Right lobe of liver (tissue), 6 donors: ENCODE data around the gene ANO9. TPM values are rescaled to one million over a fixed set of nuclear protein-coding genes. Genes with fewer than 3 reads are reported as not detected.
"Not testable (repeated sequence)": the region's sequence is repeated elsewhere in the genome, so short reads cannot be mapped to it uniquely, and the experiment has no call there.

Experiments
- ATAC-seq, 4 donors: fragments of 200-7000 bp; cut with Tn5 transposase; one replicate each; pipeline ENCODE4 v1.9.1; 2020; ENCODE audit warnings: mild to moderate bottlenecking in 4 of 4, moderate library complexity in 4 of 4
- DNase-seq, 3 donors: peaks; one replicate each; pipeline ENCODE4 v3.0.0-alpha.2; 2020
- H3K27ac ChIP-seq, 3 donors: fragments of 200-600 bp; one replicate each; pipeline ENCODE4 v1.8.0; 2022
- H3K27me3 ChIP-seq, 2 donors: fragments of 200-600 bp; one replicate each; pipeline ENCODE4 v1.8.0; 2022
- H3K36me3 ChIP-seq, 4 donors: fragments of 200-600 bp; sonication (generic) in 1 of 4; one replicate each; pipeline versions ENCODE4 v1.5.1 to v1.8.0; 2017 to 2022; ENCODE audit warnings: control low read depth in 1 of 4
- H3K4me1 ChIP-seq, 4 donors: fragments of 200-600 bp; sonication (generic) in 1 of 4; one replicate each; pipeline versions ENCODE4 v1.5.1 to v1.8.0; 2017 to 2022; ENCODE audit warnings: control low read depth in 1 of 4
- H3K4me3 ChIP-seq, 3 donors: fragments of 200-600 bp; one replicate each; pipeline ENCODE4 v1.8.0; 2022
- H3K9me3 ChIP-seq, 4 donors: fragments of 200-600 bp; sonication (generic) in 1 of 4; one replicate each; pipeline versions ENCODE4 v1.5.1 to v1.8.0; 2017 to 2022; ENCODE audit warnings: control low read depth in 1 of 4
- POLR2A ChIP-seq: fragments of 450-650 bp; IDR thresholded peaks from one replicate; pipeline ENCODE4 v1.6.1; 2017; ENCODE audit warnings: antibody characterized with exemption, mild to moderate bottlenecking
- WGBS: methylation state at CpG from one replicate; pipeline ENCODE4 v1.1.6; 2018; ENCODE audit warnings: low coverage, low lambda C conversion rate; ENCODE audit not compliant: insufficient coverage; ENCODE audit errors: missing lambda C conversion rate; 5-methylcytosine and 5-hydroxymethylcytosine counted together
- intact Hi-C, 2 donors: fragments of 100-400 bp; cut with DNase I; formaldehyde crosslinking; loops; one replicate each; pipeline versions ENCODE4 v1.11.2 to v1.14.1; 2022
- total RNA-seq, 6 experiments: library from RNA; depleted of rRNA in 2 of 6; stranded (reverse); fragments of >200 nt in 2 of 6; fragmentation: NEBNext Ultra II Directional in 3 of 6; extraction: Animal tissue kit (Norgen Biotek cat#: 25700) in 3 of 6; gene quantifications; one replicate each; pipeline versions ENCODE4 v1.1.0 to v1.2.4, GENCODE V29; 2016 to 2023
- TF ChIP-seq, protein P1 (sequence below), 4 donors: fragments of 200-600 bp in 3 of 4; fragments of 450-650 bp in 1 of 4; IDR thresholded peaks; one replicate each; pipeline versions ENCODE4 v1.5.1 to v1.8.0; 2016 to 2022; ENCODE audit warnings: antibody characterized with exemption in 4 of 4, mild to moderate bottlenecking in 2 of 4
- donor health status: DM: no; HTN: yes; CAD: no.
- donor health status: DM: no; HTN: no; CAD: no.
- donor health status: DM: no; HTN: no; CAD: no.
- donor health status: DM: no; HTN: yes; CAD: no.
- donor health status: DM: no; HTN: yes; CAD: no.

ANO9 gene
- total RNA-seq, 6 experiments from 2014 or later, result 0.09 to 1.0 (median 0.28) TPM; not detected in 1

DNA sequence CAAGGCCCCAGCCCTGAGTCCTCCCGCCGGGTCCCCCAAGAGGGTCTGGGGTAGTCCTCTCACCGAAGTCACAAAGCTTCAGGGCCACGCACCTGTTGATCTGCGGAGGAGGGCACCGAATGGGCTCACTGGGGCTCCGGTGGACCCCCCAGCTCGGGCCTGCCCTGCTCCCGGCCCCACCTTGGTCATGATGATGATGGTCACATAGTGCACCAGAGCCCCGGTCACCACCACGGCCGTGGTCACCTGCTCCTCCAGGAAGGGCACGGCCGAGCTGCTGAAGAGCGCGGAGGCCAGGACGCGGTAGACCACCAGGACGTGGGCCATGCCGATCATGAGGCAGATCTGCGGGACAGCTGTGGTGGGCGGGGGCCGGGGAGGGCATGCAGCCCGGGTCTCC is 13.5 kb downstream of the ANO9 start:
- no peak for ATAC-seq
- Histone ChIP-seq H3K9me3 (no peaks in the 10 kb centered on the region), H3K27me3 (no peaks in the 10 kb centered on the region), H3K4me1 (no peaks in the 10 kb centered on the region), H3K27ac (no peak overlapping the region), H3K4me3 (no peak overlapping the region), H3K36me3 (no peaks in the 10 kb centered on the region)
- peak in 2 of 3 donors; percentile 18 to 46 for DNase-seq
- TF ChIP-seq POLR2A, result no peak
- TF ChIP-seq, protein P1, sequence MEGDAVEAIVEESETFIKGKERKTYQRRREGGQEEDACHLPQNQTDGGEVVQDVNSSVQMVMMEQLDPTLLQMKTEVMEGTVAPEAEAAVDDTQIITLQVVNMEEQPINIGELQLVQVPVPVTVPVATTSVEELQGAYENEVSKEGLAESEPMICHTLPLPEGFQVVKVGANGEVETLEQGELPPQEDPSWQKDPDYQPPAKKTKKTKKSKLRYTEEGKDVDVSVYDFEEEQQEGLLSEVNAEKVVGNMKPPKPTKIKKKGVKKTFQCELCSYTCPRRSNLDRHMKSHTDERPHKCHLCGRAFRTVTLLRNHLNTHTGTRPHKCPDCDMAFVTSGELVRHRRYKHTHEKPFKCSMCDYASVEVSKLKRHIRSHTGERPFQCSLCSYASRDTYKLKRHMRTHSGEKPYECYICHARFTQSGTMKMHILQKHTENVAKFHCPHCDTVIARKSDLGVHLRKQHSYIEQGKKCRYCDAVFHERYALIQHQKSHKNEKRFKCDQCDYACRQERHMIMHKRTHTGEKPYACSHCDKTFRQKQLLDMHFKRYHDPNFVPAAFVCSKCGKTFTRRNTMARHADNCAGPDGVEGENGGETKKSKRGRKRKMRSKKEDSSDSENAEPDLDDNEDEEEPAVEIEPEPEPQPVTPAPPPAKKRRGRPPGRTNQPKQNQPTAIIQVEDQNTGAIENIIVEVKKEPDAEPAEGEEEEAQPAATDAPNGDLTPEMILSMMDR (IDR thresholded peaks at IDR 0.05), result no peak
- WGBS, result 60% methylated on average over 2 of the region's 24 CpGs
- intact Hi-C loops, result no loop called here

DNA sequence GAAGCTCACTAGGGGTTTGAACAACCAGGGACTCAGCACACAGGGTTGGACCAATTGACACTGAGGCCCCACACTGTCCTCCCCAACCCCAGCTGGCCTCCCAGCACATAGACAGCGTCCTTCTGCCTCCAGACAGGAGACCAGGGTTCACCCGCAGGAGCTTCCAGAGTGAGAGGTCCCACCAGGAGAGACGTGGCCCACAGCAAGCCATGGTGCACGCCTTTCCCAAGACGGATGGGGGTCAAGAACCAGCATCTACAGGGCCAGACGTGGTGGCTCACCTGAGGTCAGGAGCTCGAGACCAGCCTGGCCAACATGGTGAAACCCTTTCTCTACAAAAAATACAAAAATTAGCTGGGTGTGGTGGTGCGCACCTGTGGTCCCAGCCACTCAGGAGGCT is 15.0 kb downstream of the ANO9 start:
- Histone ChIP-seq H3K4me1 (no peaks in the 10 kb centered on the region), H3K9me3 (no peaks in the 10 kb centered on the region), H3K4me3 (no peak overlapping the region), H3K27me3 (no peaks in the 10 kb centered on the region), H3K36me3 (no peaks in the 10 kb centered on the region), H3K27ac (no peak overlapping the region)
- TF ChIP-seq POLR2A, result no peak
- TF ChIP-seq, protein P1 (IDR thresholded peaks at IDR 0.05), result no peak
- ATAC-seq (peak in 1 of 4 donors; percentile 11), DNase-seq (peak in 1 of 3 donors; percentile 31)
- intact Hi-C loops, result no loop called here
- whole genome bisulfite sequencing, result 82% methylated on average over 5 of the region's 8 CpGs

DNA sequence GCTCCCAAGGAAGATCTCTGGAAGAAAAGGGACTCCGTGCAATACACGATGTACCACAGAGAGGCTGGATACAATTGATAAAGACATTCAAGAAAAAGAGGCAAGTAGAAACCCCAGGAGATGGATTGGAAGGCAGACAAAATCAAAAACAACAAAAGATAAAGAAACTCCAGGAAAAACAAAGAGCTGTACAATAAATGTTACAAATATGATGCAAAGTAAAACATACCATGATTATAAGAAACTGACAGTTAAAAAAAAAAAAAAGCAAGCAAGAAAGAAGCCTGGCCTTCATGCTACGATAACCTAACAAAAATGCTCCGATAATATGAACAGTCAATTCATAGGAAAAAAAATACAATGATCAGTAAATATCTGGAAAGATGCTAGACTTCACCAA is 16.5 kb downstream of the ANO9 start:
- Histone ChIP-seq H3K9me3 (no peaks in the 10 kb centered on the region), H3K36me3 (no peaks in the 10 kb centered on the region), H3K27me3 (no peaks in the 10 kb centered on the region), H3K27ac (no peak overlapping the region), H3K4me1 (no peaks in the 10 kb centered on the region), H3K4me3 (no peak overlapping the region)
- ATAC-seq (no peak), DNase-seq (no peak)
- intact Hi-C loops, result no loop called here
- WGBS, result 58% methylated on average over 4 of the region's 4 CpGs
- TF ChIP-seq POLR2A, result no peak
- TF ChIP-seq, protein P1 (IDR thresholded peaks at IDR 0.05), result no peak

DNA sequence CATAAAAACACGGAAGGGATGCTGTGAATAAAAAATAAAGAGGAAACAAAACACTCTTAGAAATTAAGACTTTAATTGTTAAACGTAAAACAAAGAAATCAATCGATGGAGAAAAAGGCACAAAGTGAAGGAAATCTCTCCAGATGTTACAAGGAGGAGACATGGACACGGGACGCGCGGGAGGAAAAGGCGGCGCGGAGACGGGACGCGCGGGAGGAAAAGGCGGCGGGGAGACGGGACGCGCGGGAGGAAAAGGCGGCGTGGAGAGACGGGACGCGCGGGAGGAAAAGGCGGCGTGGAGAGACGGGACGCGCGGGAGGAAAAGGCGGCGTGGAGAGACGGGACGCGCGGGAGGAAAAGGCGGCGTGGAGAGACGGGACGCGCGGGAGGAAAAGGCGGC is 17.0 kb downstream of the ANO9 start:
- H3K9me3 ChIP-seq, intact Hi-C loops, H3K36me3 ChIP-seq, H3K4me1 ChIP-seq, ATAC-seq, H3K27ac ChIP-seq, H3K27me3 ChIP-seq, H3K4me3 ChIP-seq: not testable (repeated sequence)
- peak in 2 of 3 donors; percentile 11 to 15 for DNase-seq
- WGBS, result 35% methylated on average over 14 of the region's 45 CpGs

DNA sequence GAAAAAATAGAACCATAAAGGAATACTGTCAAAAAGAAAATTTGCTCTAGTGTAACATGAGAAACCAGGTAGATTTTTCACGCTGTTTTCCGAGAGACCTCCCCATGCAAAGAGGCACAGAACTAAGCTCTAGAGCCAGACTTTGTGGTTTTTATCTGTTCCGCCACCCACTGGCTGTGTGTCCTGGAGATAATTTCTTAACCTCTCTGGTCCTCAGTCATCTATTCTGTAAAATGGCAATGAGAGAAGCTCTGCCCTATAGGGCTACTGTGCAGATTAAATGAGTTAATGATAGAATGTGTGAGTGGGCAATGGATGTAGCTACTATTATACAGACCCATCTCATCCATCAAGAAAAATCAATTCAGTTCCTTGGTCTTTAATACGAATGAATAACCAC is 17.6 kb downstream of the ANO9 start:
- no peaks in the 10 kb centered on the region for H3K27me3 ChIP-seq
- DNase-seq, result no peak
- intact Hi-C loops, result no loop called here
- TF ChIP-seq, protein P1 (IDR thresholded peaks at IDR 0.05), result no peak
- no peak for TF ChIP-seq POLR2A
- WGBS, result 84% methylated on average over 4 of the region's 4 CpGs
- no peaks in the 10 kb centered on the region for H3K9me3 ChIP-seq
- H3K27ac ChIP-seq, result no peak overlapping the region
- H3K36me3 ChIP-seq, result no peaks in the 10 kb centered on the region
- H3K4me1 ChIP-seq, result no peaks in the 10 kb centered on the region
- no peak overlapping the region for H3K4me3 ChIP-seq
- ATAC-seq, result no peak
